ENCODE measurements around the gene RABL6.
A peak's percentile ranks its signal among the peaks of the same experiment; 100 is the strongest.
"Not testable (repeated sequence)": the region's sequence is repeated elsewhere in the genome, so short reads cannot be mapped to it uniquely, and the experiment has no call there.

The RABL6 gene

DNA sequence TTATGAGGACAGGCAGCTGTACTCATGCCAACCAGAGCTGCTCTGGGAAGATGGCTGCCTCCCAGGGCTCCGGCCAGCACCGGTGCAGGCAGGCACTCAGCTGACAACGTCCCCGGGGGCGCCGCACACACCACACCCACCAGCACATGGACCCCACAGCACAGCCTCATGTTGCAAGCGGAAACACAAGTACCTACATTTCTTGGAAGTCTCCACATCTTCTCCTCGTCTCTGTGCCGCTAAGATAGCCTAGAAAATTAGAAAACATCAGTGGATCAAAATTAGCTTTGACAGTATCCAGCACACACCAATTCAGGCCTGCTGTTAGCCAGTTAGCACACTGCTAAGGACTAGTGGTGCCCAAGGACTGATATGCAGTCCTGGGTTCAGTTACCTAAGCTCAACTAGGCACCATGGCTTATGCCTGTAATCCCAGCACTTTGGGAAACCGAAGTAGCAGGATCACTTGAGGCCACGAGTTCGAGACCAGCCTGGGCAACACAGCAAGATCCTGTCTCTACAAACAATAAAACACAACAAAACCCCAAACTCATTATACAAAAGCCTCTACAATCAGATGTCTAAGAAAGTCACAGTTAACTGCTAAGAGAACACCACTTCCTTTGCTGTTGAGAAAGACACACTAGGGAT lies 56.0 kb downstream of the RABL6 start:
- peaks cover 68% of the 10 kb centered on the region for H4K20me1 ChIP-seq
- no peaks in the 10 kb centered on the region for H3K27me3 ChIP-seq
- peaks cover 12% of the 10 kb centered on the region; the same call in 1 of the 2 replicates for H3K9me3 ChIP-seq
- peaks cover 59% of the 10 kb centered on the region for H3K36me3 ChIP-seq
- no peak overlapping the region for H3K27ac ChIP-seq
- H3K4me3 ChIP-seq: no peak overlapping the region
- H3K4me2 ChIP-seq: peak overlapping the region; percentile 94; the same call in 1 of the 2 replicates
- no peak for TF ChIP-seq Cebpa-rat (IDR thresholded peaks at IDR 0.05)
- peak overlapping the region; percentile 92; the same call in 1 of the 2 replicates for H3K9ac ChIP-seq
- H3K4me1 ChIP-seq: peaks cover 66% of the 10 kb centered on the region

DNA sequence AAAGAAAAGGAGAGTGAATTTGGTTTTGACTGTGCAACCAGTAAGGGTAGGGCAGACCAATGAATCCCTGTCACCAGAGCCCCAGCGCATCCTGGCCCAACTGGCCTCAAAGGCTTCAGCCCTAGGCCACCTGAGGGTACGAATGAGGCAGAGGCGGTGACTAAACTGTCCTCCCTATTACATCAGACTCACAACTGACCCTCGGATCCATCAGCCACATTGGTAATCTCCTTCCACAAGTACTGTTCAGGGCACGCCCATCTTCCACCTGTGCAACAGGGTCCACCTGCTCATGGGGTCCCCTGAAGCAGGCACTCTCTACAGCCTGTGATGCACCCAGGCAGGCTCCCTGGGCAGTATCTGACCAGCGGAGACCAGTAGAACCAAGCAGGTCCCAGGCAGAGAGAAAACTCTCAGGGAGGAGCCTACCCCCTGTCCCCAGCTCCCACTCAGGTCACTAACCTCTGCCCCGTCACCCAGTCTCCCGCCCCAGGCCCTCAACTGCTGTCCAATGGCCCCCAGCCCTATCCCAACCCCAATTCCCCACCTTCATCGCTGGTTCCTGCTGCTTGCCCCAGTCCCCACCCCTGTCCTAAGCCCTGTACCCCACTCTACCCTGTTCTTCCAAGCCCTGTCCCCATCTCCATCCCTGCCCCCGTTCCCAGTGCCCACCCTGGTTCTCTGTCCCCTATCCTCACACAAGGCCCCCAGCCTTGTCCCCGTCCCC lies 57.5 kb downstream of the RABL6 start:
- peaks cover 51% of the 10 kb centered on the region for H3K4me1 ChIP-seq
- peaks cover 53% of the 10 kb centered on the region for H4K20me1 ChIP-seq
- peaks cover 64% of the 10 kb centered on the region for H3K36me3 ChIP-seq
- peak overlapping the region; percentile 94 for H3K4me2 ChIP-seq
- peaks cover 19% of the 10 kb centered on the region for H3K9me3 ChIP-seq
- TF ChIP-seq Cebpa-rat (IDR thresholded peaks at IDR 0.05): no peak
- no peaks in the 10 kb centered on the region for H3K27me3 ChIP-seq
- peak overlapping the region; percentile 94 for H3K27ac ChIP-seq
- peak overlapping the region; percentile 92 for H3K9ac ChIP-seq
- peak overlapping the region; percentile 81 for H3K4me3 ChIP-seq

DNA sequence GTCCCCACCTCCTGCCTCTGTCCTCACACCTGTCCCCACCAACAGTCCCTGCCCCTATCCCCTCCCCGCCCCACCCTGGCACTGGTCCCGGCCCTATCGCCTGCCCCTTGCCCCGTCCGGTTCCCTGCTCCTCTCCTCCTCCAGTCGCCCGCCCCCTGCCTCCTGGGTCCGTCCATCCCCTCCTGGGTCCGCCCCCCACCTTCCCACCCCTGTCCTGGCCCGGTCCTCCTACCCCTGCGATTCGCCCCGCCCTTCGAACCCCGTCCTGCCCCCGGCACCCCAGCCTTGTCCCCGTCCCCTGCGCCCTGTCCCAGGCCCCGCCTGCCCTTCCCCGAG lies 58.0 kb downstream of the RABL6 start:
- H3K4me2 ChIP-seq: peak overlapping the region; percentile 94
- H3K36me3 ChIP-seq: peaks cover 63% of the 10 kb centered on the region
- H3K27ac ChIP-seq: peak overlapping the region; percentile 94
- H3K4me3 ChIP-seq: peak overlapping the region; percentile 81
- H4K20me1 ChIP-seq: peaks cover 48% of the 10 kb centered on the region
- TF ChIP-seq Cebpa-rat (IDR thresholded peaks at IDR 0.05): no peak
- no peaks in the 10 kb centered on the region for H3K27me3 ChIP-seq
- peaks cover 24% of the 10 kb centered on the region for H3K9me3 ChIP-seq
- peak overlapping the region; percentile 92 for H3K9ac ChIP-seq
- H3K4me1 ChIP-seq: peaks cover 46% of the 10 kb centered on the region

DNA sequence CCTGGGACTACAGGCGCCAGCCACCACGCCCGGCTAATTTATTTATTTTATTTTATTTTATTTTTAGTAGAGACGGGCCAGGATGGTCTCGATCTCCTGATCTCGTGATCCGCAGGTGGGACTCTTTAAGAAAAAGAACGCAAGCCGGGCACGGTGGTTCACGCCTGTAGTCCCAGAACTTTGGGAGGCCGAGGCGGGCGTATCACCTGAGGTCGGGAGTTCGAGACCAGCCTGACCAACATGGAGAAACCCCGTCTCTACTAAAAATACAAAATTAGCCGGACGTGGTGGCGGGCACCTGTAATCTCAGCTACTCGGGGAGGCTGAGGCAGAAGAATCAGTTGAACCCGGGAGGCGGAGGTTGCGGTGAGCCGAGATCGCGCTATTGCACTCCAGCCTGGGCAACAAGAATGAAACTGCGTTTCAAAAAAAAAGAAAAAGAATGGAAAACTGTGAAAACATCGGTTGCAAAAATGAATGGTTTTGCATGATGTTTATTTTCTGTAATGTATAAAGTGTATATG lies 59.2 kb downstream of the RABL6 start:
- Histone ChIP-seq H3K9me3 (peaks cover 37% of the 10 kb centered on the region), H3K4me1 (peaks cover 34% of the 10 kb centered on the region), H3K4me2 (peak overlapping the region; percentile 94), H3K27ac (peak overlapping the region; percentile 94), H4K20me1 (peaks cover 36% of the 10 kb centered on the region), H3K36me3 (peaks cover 56% of the 10 kb centered on the region), H3K9ac (peak overlapping the region; percentile 92), H3K4me3 (peak overlapping the region; percentile 81)
- not testable (repeated sequence) for H3K27me3 ChIP-seq

DNA sequence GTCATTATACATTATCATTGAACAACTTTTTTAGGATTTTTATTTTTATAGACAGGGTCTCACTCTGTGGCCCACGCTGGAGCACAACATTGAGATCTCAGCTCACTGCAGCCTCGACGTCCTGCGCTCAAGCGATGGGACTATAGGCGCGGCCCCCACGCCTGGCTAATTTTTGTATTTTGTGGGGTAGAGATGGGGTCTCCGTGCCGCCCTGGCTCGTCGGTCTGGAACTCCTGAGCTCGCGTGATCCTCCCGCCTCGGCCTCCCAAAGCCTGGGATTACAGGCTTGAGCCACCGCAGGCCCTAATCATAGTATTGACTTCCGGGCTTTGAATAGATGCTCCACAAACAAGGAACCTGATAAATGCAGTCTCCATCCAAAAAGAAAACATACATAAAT lies 59.7 kb downstream of the RABL6 start:
- Histone ChIP-seq H3K27ac (no peak overlapping the region), H3K9me3 (peaks cover 42% of the 10 kb centered on the region), H3K4me1 (peaks cover 31% of the 10 kb centered on the region), H3K27me3 (no peaks in the 10 kb centered on the region), H4K20me1 (peaks cover 31% of the 10 kb centered on the region), H3K4me2 (peak overlapping the region; percentile 94; the same call in 1 of the 2 replicates), H3K9ac (no peak overlapping the region), H3K36me3 (peaks cover 50% of the 10 kb centered on the region), H3K4me3 (no peak overlapping the region; the same call in 1 of the 2 replicates)
- no peak for TF ChIP-seq Cebpa-rat (IDR thresholded peaks at IDR 0.05)

DNA sequence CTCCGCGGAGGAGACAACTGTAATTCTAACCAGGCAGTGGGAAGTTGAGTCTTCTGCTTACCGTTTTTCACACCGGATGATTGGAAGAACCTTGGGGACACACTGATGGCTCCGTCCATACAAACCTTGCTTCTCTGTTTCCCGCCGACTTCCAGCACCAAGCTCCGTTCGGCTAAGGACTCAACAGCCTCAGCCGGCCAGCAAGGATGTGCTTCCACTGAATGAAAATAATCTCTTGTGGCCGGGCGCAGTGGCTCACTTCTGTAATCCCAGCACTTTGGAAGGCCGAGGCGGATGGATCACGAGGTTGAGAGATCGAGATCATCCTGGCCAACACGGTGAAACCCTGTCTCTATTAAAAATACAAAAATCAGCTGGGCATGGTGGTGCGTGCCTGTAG lies 60.2 kb downstream of the RABL6 start:
- Histone ChIP-seq H3K36me3 (peaks cover 46% of the 10 kb centered on the region), H3K4me2 (no peak overlapping the region), H3K9ac (no peak overlapping the region), H3K27ac (no peak overlapping the region), H3K27me3 (no peaks in the 10 kb centered on the region), H3K4me3 (no peak overlapping the region), H4K20me1 (peaks cover 26% of the 10 kb centered on the region), H3K9me3 (peaks cover 46% of the 10 kb centered on the region), H3K4me1 (peaks cover 31% of the 10 kb centered on the region)
- TF ChIP-seq Cebpa-rat (IDR thresholded peaks at IDR 0.05): no peak

DNA sequence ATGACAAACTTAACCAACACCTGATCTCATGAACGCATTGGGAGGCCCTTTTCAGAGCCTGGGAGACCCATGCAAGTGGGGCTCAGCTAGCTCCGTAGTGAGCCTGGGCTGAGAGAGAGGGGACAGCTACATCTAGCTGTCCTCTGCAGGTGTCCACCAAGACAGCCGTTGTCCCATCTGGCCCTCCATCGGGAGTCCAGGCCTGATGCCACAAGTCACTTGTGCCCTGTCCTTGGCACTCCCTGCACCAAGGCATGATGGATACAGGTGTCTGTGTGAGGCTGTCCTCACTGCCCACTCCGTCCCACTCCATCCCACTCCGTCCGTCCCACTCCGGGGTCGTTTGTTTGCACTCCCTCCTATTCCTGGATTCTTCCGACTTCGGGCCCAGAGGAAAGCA lies 60.9 kb downstream of the RABL6 start:
- H3K27me3 ChIP-seq: no peaks in the 10 kb centered on the region
- H3K9ac ChIP-seq: no peak overlapping the region
- peaks cover 19% of the 10 kb centered on the region for H4K20me1 ChIP-seq
- peaks cover 30% of the 10 kb centered on the region for H3K4me1 ChIP-seq
- no peak overlapping the region for H3K27ac ChIP-seq
- no peak for TF ChIP-seq Cebpa-rat (IDR thresholded peaks at IDR 0.05)
- peaks cover 39% of the 10 kb centered on the region for H3K36me3 ChIP-seq
- H3K4me2 ChIP-seq: no peak overlapping the region
- H3K9me3 ChIP-seq: peaks cover 54% of the 10 kb centered on the region
- H3K4me3 ChIP-seq: no peak overlapping the region

DNA sequence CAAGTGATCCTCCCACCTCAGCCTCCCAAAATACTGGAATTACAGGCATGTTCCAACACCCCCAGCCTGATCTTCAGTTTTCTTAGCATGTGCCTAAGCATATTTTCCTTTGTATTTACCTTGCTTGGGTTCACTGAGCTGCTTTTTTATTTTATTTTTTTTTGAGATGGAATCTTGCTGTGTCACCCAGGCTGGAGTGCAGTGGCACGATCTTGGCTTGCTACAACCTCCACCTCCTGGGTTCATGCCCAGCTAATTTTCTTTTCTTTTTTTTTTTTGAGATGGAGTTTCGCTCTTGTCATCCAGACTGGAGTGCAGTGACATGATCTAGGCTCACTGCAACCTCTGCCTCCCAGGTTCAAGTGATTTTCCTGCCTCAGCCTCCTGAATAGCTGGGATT lies 61.9 kb downstream of the RABL6 start:
- not testable (repeated sequence) for H3K27ac ChIP-seq, H3K4me2 ChIP-seq, H3K27me3 ChIP-seq, H3K9ac ChIP-seq, H3K4me3 ChIP-seq, H4K20me1 ChIP-seq
- Histone ChIP-seq H3K9me3 (peaks cover 60% of the 10 kb centered on the region), H3K36me3 (peaks cover 30% of the 10 kb centered on the region; the same call in 1 of the 2 replicates), H3K4me1 (peaks cover 20% of the 10 kb centered on the region)

DNA sequence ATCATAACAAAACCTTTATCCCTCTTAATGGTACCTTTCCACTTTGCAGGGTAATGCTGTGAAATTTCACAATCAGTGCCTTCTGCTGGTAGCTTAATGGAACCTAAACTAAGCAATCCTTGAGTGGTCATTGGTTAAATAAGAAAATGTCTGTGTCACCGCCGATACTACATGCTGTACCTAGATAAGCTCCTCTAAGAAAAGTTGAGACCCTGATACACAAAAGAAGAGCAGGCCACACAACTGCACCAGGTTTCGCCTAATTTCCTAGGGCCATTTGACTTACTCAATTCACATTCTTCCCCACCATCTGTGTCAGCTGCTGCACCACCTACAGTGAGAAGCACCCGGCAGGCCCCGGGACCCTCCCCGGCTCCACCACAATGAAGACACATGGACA lies 67.4 kb downstream of the RABL6 start:
- Histone ChIP-seq H3K9me3 (peaks cover 42% of the 10 kb centered on the region), H4K20me1 (no peaks in the 10 kb centered on the region), H3K36me3 (0 out of 2 replicates have a peak, but pooled peaks cover 9% of the 10 kb centered on the region), H3K4me3 (no peak overlapping the region), H3K27me3 (no peaks in the 10 kb centered on the region), H3K27ac (no peak overlapping the region), H3K4me2 (no peak overlapping the region), H3K9ac (no peak overlapping the region), H3K4me1 (no peaks in the 10 kb centered on the region)
- no peak for TF ChIP-seq Cebpa-rat (IDR thresholded peaks at IDR 0.05)

DNA sequence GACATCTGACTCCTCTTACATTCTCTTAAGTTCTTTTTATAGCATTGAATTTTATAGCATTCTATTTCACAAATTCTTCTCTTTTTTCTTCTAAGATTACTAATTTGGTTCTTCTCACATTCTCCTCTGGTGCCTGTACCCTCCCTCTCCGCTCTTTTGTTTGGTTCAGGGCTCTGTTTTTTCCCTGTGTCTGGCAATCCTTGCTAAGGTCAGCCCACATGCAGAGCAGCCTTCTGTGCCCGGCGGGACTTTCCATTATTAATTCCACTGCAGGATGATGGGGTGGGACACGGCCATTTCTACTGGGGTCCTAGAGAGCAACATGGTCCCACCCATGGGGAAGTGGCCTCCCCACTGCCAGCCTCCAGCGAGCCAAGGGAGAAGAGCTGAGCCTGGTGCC lies 68.7 kb downstream of the RABL6 start:
- Histone ChIP-seq H3K4me3 (no peak overlapping the region), H3K4me2 (no peak overlapping the region), H3K4me1 (peaks cover 2% of the 10 kb centered on the region), H3K27me3 (no peaks in the 10 kb centered on the region), H3K27ac (no peak overlapping the region), H4K20me1 (no peaks in the 10 kb centered on the region), H3K36me3 (no peaks in the 10 kb centered on the region), H3K9me3 (peaks cover 28% of the 10 kb centered on the region), H3K9ac (no peak overlapping the region)
- TF ChIP-seq Cebpa-rat (IDR thresholded peaks at IDR 0.05): no peak
